ENCODE measurements around the gene EEF2KMT. TPM values are rescaled to one million over a fixed set of nuclear protein-coding genes. Genes with fewer than 3 reads are reported as not detected.

Gene EEF2KMT
- total and polyA plus RNA-seq, 9 of the 15 experiments (the other 6 are each of a cell fraction or from before 2014, with no cell fraction given) = 4.2 to 22.7 (median 12.8) TPM

DNA sequence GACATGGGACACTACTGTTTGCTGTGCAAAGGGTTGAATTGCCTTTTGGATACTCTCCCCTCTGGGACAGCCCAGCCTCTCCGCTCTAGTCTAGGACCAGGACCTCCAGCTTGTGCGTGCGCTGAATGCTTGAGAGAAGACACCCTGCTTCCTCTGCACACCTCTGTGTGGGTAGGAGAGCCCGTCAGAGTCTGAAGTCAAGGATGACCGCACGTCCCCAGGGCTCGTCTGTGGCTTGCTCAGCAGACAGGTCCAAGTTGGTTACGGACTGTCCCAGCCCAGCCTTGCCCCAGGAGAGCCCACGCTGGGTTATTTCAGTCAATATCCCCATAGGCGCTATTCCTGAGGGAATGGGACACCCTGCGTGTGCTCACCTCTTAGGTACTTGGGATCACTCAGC lies 35.5 kb downstream of the EEF2KMT start:
- BruUV-seq (replicated peaks) = no TSS peak
- 4% methylated on average over 11 of the region's 11 CpGs for WGBS (ENCODE audit: insufficient coverage, low coverage, missing lambda C conversion rate)
- Histone ChIP-seq H2AFZ (ENCODE audit: low read depth, low read length) (no peak overlapping the region), H3K4me2 (ENCODE audit: insufficient read depth, low read length) (no peak overlapping the region), H3K9me1 (ENCODE audit: control insufficient read depth, insufficient read depth, low read length) (no peaks in the 10 kb centered on the region), H3K79me2 (ENCODE audit: control insufficient read depth, insufficient read depth, low read length) (no peaks in the 10 kb centered on the region), H3K9me3 (replicated peaks; ENCODE audit: control insufficient read depth, insufficient read depth, low read depth, low read length) (no peaks in the 10 kb centered on the region), H3K4me1 (replicated peaks in 1 of 2; ENCODE audit: control insufficient read depth in 2 of 2, insufficient read depth in 2 of 2, low read length in 2 of 2) (peaks cover 0 to 5% of the 10 kb centered on the region in 2 experiments; a peak in 2 of 5 replicates), H3K36me3 (ENCODE audit: control insufficient read depth, insufficient read depth, low read length) (no peaks in the 10 kb centered on the region), H3K27ac (ENCODE audit: extremely low read depth, low read depth, low read length) (no peak overlapping the region), H3K9ac (ENCODE audit: insufficient read depth in 1 of 2, low read depth in 2 of 2, low read length in 2 of 2) (no peak overlapping the region), H3K4me3 (no peak overlapping the region), H4K20me1 (replicated peaks; ENCODE audit: control insufficient read depth, insufficient read depth, low read length) (0 out of 2 replicates have a peak, but pooled peaks cover 4% of the 10 kb centered on the region), H3K27me3 (ENCODE audit: control insufficient read depth in 2 of 2, insufficient read depth in 2 of 2, low read length in 2 of 2) (peaks cover 29 to 65% of the 10 kb centered on the region in 2 experiments; a peak in 4 of 5 replicates)
- in situ Hi-C loops (cut with MboI) (no loop called here), intact Hi-C loops (cut with micrococcal nuclease) (no loop called here)
- FAIRE-seq (no peak), ATAC-seq (no peak), DNase-seq (ENCODE audit: extremely low read depth in 1 of 4, low spot score in 3 of 4) (no peak)
- TF ChIP-seq ZBTB8A (IDR thresholded peaks at IDR 0.05; ENCODE audit: partially characterized antibody) (no peak), ZNF384 (IDR thresholded peaks at IDR 0.05; ENCODE audit: low read depth, low read length) (no peak), ZNF76 (CRISPR knock-in tag; IDR thresholded peaks at IDR 0.05; ENCODE audit: borderline replicate concordance) (no peak), ZBTB17 (CRISPR knock-in tag; IDR thresholded peaks at IDR 0.05) (no peak), HDAC8 (tag; IDR thresholded peaks at IDR 0.05) (no peak), ARNT (IDR thresholded peaks at IDR 0.05) (no peak), SLC30A9 (CRISPR knock-in tag; IDR thresholded peaks at IDR 0.05) (no peak), KLF10 (CRISPR knock-in tag; IDR thresholded peaks at IDR 0.05) (no peak), ZNF134 (CRISPR knock-in tag; conservative IDR thresholded peaks at IDR 0.05) (no peak), TRIM28 (IDR thresholded peaks at IDR 0.05) (no peak), RBM17 (IDR thresholded peaks at IDR 0.05; ENCODE audit: borderline replicate concordance, low read depth, low read length) (no peak), RBM14 (IDR thresholded peaks at IDR 0.05; ENCODE audit: borderline replicate concordance, insufficient read depth, low read depth, low read length) (no peak), ZNF830 (CRISPR knock-in tag; IDR thresholded peaks at IDR 0.05) (no peak), ASH1L (IDR thresholded peaks at IDR 0.05; ENCODE audit: borderline replicate concordance, low read depth, partially characterized antibody) (no peak)
- TF ChIP-seq, protein P1, sequence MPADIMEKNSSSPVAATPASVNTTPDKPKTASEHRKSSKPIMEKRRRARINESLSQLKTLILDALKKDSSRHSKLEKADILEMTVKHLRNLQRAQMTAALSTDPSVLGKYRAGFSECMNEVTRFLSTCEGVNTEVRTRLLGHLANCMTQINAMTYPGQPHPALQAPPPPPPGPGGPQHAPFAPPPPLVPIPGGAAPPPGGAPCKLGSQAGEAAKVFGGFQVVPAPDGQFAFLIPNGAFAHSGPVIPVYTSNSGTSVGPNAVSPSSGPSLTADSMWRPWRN (IDR thresholded peaks at IDR 0.05; ENCODE audit: low read depth) = no peak
- TF ChIP-seq, protein P2, sequence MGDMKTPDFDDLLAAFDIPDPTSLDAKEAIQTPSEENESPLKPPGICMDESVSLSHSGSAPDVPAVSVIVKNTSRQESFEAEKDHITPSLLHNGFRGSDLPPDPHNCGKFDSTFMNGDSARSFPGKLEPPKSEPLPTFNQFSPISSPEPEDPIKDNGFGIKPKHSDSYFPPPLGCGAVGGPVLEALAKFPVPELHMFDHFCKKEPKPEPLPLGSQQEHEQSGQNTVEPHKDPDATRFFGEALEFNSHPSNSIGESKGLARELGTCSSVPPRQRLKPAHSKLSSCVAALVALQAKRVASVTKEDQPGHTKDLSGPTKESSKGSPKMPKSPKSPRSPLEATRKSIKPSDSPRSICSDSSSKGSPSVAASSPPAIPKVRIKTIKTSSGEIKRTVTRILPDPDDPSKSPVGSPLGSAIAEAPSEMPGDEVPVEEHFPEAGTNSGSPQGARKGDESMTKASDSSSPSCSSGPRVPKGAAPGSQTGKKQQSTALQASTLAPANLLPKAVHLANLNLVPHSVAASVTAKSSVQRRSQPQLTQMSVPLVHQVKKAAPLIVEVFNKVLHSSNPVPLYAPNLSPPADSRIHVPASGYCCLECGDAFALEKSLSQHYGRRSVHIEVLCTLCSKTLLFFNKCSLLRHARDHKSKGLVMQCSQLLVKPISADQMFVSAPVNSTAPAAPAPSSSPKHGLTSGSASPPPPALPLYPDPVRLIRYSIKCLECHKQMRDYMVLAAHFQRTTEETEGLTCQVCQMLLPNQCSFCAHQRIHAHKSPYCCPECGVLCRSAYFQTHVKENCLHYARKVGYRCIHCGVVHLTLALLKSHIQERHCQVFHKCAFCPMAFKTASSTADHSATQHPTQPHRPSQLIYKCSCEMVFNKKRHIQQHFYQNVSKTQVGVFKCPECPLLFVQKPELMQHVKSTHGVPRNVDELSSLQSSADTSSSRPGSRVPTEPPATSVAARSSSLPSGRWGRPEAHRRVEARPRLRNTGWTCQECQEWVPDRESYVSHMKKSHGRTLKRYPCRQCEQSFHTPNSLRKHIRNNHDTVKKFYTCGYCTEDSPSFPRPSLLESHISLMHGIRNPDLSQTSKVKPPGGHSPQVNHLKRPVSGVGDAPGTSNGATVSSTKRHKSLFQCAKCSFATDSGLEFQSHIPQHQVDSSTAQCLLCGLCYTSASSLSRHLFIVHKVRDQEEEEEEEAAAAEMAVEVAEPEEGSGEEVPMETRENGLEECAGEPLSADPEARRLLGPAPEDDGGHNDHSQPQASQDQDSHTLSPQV (IDR thresholded peaks at IDR 0.05) = no peak
- TF ChIP-seq, protein P3, sequence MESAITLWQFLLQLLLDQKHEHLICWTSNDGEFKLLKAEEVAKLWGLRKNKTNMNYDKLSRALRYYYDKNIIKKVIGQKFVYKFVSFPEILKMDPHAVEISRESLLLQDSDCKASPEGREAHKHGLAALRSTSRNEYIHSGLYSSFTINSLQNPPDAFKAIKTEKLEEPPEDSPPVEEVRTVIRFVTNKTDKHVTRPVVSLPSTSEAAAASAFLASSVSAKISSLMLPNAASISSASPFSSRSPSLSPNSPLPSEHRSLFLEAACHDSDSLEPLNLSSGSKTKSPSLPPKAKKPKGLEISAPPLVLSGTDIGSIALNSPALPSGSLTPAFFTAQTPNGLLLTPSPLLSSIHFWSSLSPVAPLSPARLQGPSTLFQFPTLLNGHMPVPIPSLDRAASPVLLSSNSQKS (CRISPR knock-in tag; IDR thresholded peaks at IDR 0.05) = no peak
- ChIA-PET POLR2A (no interaction called here), CTCF (ENCODE audit: low intra/inter-chr PET ratio) (no interaction called here)

Measured in K562 (cell line).